ENCODE results near the gene VTN. TPM values are rescaled to one million over a fixed set of nuclear protein-coding genes. Genes with fewer than 3 reads are reported as not detected.

Gene VTN, protein sequence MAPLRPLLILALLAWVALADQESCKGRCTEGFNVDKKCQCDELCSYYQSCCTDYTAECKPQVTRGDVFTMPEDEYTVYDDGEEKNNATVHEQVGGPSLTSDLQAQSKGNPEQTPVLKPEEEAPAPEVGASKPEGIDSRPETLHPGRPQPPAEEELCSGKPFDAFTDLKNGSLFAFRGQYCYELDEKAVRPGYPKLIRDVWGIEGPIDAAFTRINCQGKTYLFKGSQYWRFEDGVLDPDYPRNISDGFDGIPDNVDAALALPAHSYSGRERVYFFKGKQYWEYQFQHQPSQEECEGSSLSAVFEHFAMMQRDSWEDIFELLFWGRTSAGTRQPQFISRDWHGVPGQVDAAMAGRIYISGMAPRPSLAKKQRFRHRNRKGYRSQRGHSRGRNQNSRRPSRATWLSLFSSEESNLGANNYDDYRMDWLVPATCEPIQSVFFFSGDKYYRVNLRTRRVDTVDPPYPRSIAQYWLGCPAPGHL
- total RNA-seq (0.98 TPM), polyA plus RNA-seq (ENCODE audit: insufficient read depth, low read depth, low replicate concordance) (3.5 TPM)
- long read RNA-seq, donor 1, transcript VTN-201 (8 exons, 2,149 nt), result major isoform, 5 of 5 reads
- long read RNA-seq, donor 1, partial matches to known transcripts, result 0 of 5 reads
- long read RNA-seq, donor 1, other reads (novel, unspliced or antisense), result 0 of 5 reads
- long read RNA-seq, donor 2, transcript VTN-201 (8 exons, 2,149 nt), result major isoform, 16 of 16 reads
- long read RNA-seq, donor 2, partial matches to known transcripts, result 0 of 16 reads
- long read RNA-seq, donor 2, other reads (novel, unspliced or antisense), result 0 of 16 reads
- long read RNA-seq, donor 3, transcript VTN-201 (8 exons, 2,149 nt), result major isoform, 16 of 17 reads
- long read RNA-seq, donor 3, partial matches to known transcripts, result 0 of 17 reads
- long read RNA-seq, donor 3, other reads (novel, unspliced or antisense), result 0 of 17 reads
- long read RNA-seq, donor 4, transcript VTN-201 (8 exons, 2,149 nt), result major isoform, 15 of 15 reads
- long read RNA-seq, donor 4, partial matches to known transcripts, result 0 of 15 reads
- long read RNA-seq, donor 4, other reads (novel, unspliced or antisense), result 0 of 15 reads
- long read RNA-seq, donor 5, partial matches to known transcripts, result 0 of 4 reads
- long read RNA-seq, donor 5, other reads (novel, unspliced or antisense), result 0 of 4 reads
- long read RNA-seq, donor 6, partial matches to known transcripts, result 0 of 1 reads
- long read RNA-seq, donor 6, other reads (novel, unspliced or antisense), result 0 of 1 reads
- long read RNA-seq, donor 7, partial matches to known transcripts, result 0 of 1 reads
- long read RNA-seq, donor 7, other reads (novel, unspliced or antisense), result 1 of 1 reads
- long read RNA-seq, donor 8, result 0 reads
- long read RNA-seq, donor 9, partial matches to known transcripts, result 0 of 3 reads
- long read RNA-seq, donor 9, other reads (novel, unspliced or antisense), result 0 of 3 reads
- long read RNA-seq, donor 10, transcript VTN-201 (8 exons, 2,149 nt), result major isoform, 5 of 5 reads
- long read RNA-seq, donor 10, partial matches to known transcripts, result 0 of 5 reads
- long read RNA-seq, donor 10, other reads (novel, unspliced or antisense), result 0 of 5 reads

DNA sequence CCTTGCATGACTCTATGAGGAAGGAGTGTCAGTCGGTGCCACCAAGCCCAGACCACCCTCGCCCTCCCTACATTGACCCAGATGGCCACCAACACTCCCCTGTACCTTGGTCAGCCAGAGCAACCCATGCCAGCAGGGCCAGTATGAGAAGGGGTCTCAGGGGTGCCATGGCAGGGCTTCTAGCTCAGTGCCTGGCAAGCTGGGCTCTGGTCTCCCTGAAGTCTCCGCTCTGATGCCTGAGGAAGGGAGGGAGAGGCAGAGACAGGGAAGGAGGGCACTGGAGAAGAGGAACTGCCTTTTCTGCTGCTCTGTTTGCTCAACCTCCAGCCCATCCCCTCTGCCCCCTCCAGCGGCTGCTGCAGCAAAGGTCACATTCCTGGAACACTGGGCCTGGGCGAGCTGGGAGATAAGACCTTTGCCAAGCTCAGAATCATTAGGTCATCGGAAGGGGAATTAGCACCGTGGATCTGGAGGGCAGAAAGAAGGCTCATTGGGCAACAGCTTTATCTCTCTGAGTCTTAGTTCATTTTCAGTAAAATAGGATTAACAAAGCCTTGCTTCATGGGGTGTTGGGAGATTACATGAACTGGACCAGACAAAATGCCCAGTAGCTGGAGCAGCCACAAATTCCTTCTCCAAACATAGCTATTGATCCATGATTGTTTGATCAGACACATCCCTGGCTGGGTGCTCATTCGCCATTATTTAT, at the start of gene VTN:
Gene VTN, minus strand, starts transcription at position 273 of the 709 bp plus-strand sequence. Its CDS starts 104 bp downstream, at position 169.
- peak within 1 kb of the TSS in 1 of 2 donors; percentile 28 for H3K27ac ChIP-seq (ENCODE audit: low read depth in 2 of 2, low read length in 2 of 2)

DNA sequence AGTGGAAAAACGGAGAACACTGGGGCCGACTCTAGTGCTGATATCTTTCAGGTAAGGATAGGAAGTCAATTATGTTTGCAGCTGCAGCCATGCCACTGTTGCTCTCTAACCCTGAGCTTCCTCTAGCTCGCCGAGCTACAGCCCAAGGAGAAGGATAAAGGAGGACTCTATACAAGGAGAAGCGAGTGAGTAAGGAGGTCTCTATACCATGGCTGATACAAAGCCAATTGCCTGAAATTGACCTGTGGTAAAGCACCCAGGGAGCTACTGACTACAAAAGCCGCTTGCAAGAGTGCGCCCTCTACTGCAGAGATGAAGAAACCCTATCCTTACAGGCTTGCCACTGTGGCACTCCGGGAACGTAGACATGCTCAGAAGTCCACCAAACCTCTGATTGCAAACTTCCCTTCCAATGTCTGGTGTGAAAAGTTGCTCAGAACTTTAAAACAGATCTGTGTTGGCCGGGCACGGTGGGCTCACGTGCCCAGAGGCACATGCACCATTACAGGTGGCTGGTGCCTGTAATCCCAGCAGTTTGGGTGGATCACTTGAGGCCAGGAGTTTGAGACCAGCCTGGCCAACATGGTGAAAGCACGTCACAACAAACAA, 46.7 kb upstream of the VTN start:
- Histone ChIP-seq H3K27ac (ENCODE audit: low read depth in 2 of 2, low read length in 2 of 2) (no peak overlapping the region), H3K9ac (ENCODE audit: low read length in 3 of 3) (no peak overlapping the region)
- FAIRE-seq, result no peak

More for the DNA sequence above, at the start of gene VTN:
- Histone ChIP-seq H3K4me1 (ENCODE audit: control insufficient read depth in 2 of 3, insufficient read depth in 2 of 3, low read depth in 1 of 3, low read length in 3 of 3) (peaks cover 0 to 17% (median 3%) of the 10 kb centered on the region in 3 donors), H3K36me3 (ENCODE audit: control insufficient read depth in 2 of 3, insufficient read depth in 3 of 3, low read length in 3 of 3) (no peaks in the 10 kb centered on the region), H3K4me3 (ENCODE audit: low read length in 3 of 3) (no peak within 1 kb of the TSS), H3K9ac (ENCODE audit: low read length in 3 of 3) (no peak within 1 kb of the TSS), H3K9me3 (ENCODE audit: control insufficient read depth in 2 of 3, insufficient read depth in 1 of 3, low read length in 3 of 3) (no peaks in the 10 kb centered on the region), H3K27me3 (ENCODE audit: control insufficient read depth, insufficient read depth, low read length) (no peaks in the 10 kb centered on the region)
- intact Hi-C loops (cut with DNase I), result no loop called here
- no peak for TF ChIP-seq CTCF (IDR thresholded peaks at IDR 0.05; ENCODE audit: borderline replicate concordance, extremely low read depth, insufficient read depth)
- DNase-seq (peak in 4 of 5 donors; percentile 18 to 92 (median 50)), FAIRE-seq (no peak)

More for the DNA sequence above, 46.7 kb upstream of the VTN start:
- intact Hi-C loops (cut with DNase I), result no loop called here
- peak in 4 of 5 donors; percentile 33 to 64 (median 56) for DNase-seq
- H3K9me3 ChIP-seq (ENCODE audit: control insufficient read depth in 2 of 3, insufficient read depth in 1 of 3, low read length in 3 of 3), result no peaks in the 10 kb centered on the region
- H3K36me3 ChIP-seq (ENCODE audit: control insufficient read depth in 2 of 3, insufficient read depth in 3 of 3, low read length in 3 of 3), result no peaks in the 10 kb centered on the region
- peak; percentile 58 for TF ChIP-seq CTCF (IDR thresholded peaks at IDR 0.05; ENCODE audit: borderline replicate concordance, extremely low read depth, insufficient read depth)
- no peaks in the 10 kb centered on the region for H3K4me1 ChIP-seq (ENCODE audit: control insufficient read depth in 2 of 3, insufficient read depth in 2 of 3, low read depth in 1 of 3, low read length in 3 of 3)
- H3K27me3 ChIP-seq (ENCODE audit: control insufficient read depth, insufficient read depth, low read length), result no peaks in the 10 kb centered on the region
- no peak overlapping the region for H3K4me3 ChIP-seq (ENCODE audit: low read length in 3 of 3)
